Embryonic facial prominence (tissue), 1 donor: ENCODE results near the gene NR2F1.

Experiments used
- DNase-seq: peaks from one replicate; pipeline ENCODE4 v3.0.0-alpha.2; 2016; ENCODE audit errors: extremely low spot score

Gene NR2F1

DNA sequence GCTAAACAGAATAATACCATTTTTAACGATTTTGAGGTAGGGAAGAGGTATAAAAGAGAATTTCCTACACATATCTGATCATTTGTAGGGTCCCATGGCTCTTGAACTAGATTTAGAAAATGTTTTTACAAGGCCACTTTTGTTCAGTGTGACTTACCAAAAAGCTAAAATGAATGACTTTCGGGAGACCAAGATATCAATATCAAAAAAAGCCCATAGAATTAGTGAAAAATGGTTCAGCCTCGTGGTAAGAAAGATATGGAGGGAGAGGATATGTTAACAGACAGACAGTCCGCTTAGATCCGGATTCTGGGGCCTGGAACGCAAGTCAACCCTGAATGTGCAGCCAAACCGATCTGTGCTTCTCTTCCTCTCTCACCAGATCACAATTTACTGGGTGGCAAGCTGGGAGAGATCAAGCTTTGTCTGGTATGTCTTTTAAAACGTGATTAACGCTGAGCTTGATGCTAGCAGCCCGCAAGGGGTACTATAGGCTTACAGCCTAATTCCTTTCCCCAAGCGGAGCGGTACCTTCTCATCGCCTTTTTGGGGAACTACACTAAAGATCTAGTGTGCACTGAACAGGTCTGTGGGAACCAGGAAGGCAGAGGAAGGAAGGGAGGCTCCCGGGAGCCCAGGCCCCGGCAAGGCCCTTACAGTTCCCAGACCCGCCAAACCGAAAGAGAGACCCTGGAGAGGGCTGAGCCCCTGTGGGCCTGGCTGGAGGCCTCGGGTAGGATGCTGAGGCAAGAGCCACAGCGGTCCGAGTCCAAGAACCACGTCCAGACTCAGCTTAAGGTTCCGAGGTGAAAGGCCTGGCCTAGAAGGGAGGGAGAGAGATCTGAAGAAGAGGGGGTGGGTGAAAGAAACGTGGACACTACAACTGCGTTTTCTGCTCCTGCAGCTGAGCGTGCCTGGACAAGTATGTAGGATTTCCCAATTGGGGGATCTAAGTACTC, 4.9 kb upstream of the NR2F1 start:
- DNase-seq = no peak

DNA sequence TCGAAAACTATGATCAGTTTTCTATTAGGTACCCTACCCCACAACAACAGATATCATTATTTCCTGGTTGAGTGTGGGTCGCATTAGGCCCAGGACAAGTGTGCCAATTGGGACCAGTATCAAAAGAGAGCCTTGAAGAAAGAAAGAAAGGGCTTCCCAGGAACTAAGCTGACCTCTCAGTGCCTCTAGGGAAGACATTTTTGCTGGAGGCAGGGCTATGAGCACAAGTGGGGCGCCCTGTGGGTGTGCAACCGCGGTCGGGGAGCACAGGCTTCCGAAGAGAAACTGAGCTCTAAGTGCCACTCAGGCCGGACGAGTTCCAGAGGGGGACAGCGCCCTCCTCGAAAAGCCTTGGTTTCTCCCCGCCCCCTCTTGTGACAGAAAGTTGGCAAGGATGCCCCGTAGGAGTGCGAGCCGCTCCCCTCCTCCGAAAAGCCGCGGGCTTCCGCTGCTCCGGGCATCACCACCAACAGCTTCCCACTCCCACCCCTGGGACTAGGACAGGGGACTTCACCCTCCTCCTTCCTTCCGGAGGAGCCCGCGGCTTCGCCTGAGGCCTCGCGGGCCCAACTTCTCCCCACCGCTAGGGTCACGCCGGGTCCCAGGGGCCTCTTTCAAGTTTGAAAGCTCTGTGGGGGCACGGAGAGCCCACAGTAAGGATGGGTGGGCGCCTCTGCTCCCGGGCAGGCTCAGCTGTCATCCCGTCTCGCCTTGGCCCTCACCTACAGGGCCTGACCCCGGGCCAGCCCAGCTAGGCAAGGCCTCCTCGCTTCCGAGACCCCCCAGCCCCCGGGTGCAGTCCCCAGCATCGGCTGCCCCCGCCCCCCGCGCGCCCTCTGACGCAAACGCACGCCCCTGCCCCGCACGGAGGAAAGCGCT, 4.0 kb upstream of the NR2F1 start:
- no peak for DNase-seq

DNA sequence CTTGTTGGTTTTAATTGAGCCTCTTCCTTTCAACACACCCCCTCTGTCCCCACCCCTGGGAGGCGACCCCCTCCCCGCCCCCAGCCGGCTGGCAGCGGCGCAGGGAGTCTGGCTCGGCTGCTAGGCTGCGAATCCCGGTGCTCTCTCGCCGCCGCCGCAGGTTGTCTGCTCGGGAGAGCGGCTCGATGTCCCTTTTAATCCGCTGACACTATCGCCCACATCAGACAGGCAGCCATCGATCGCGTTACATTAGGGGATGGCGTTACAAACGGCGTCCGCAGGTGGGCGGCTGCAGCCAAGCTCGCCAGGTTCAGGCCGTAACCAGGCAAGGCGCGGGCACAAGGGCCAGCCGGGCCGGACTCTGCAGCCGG, 3.3 kb upstream of the NR2F1 start:
- no peak for DNase-seq

DNA sequence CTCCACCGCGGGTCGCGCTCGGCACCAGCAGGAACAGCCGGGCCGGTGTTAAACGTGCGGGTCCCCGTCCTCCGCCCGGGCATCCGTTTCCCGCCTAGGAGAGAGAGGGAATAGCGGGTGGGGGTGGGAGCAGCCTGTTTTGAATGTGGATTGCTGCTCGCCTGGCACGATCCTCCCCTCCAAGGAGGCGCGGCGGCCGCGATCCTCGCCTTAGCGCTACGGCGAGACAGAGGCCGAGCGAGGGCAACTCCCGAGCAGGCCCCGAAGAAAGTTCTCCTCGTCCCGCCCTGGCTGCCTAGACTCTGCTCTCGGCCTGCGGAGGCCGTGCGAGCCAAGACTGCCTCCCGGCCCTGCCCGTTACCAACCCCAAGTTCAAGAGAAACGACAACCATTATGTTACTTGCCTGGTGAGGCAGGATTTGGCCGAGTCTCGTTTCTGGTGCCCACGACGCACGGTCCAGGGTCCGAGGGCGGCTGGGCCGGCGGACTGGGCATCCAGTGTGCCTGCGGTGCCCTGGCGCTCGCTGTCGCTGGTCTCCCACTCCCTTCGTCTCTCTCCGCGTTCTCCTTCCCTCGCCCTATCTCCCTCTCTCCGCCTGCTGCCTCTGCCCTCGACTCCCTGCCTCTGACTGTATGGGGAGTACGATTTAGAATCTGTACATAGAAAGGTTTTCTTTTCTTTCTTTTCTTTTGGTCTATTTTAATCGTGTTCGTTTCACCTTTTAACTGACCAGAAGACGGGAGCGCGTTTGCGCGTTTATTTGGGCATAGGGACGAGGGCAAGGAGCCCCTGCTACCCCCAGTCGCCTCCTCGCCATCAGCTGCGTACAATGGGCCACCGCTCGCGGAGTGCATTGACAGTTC, 2.7 kb upstream of the NR2F1 start:
- no peak for DNase-seq

DNA sequence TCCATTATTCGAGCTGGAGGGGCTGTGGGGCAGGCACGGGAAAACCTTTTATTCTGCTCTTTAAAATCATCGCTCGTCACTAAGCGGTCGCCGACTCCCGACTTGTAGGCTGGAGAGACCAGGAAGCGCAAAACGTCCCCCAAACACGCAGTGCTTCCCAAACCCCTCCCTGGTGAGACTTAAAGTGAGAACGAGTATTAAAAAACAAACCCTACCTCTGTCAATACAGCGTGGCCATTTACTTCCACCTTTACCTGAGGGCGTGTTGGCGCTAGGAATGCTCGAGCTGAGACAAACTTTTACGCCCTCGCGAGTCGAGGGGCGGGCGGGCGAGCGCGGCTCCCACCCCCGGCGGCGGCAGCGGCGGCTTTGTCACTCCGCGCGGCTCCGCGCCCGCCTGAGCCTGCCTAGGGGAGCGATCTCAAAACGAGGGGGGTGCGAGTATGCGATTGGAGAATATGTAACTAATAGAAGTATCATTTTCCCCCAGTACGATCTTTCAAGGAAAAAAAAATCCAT, 2.0 kb upstream of the NR2F1 start, which contains the start of gene NR2F1-AS1:
NR2F1-AS1 (minus strand) TSS at position 293 of the 519 bp plus-strand sequence.
- no peak for DNase-seq

DNA sequence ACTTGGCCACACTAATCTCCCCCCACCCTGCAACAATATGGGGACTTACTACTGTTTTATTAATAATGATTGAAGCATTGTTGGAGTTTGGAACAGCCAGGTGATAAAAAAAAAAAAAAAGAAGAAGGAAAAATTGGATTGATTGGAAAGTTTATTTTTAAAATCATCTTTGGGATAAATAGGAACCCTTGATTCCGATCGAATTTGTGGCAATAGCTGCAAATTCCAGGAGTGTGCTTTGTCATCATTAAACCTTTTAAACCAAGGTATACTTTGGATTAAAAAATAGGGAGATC, 907 bp upstream of the NR2F1 start:
- DNase-seq = no peak

DNA sequence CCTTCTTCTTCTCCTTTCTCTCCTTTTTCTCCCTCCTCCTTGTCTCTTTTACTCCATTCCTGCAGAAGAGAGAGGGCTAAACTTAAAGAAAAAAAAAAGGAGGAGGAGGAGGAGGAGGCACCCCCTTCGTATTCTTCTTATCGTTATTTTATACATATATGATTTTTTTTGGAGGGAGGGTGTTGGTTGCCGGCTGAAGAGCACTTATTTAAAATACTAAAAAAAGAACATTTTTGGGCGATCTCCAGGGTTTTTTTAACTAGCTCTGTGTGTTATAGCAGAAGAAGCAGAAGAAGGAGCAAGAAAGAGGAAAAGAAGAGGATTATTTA, 381 bp downstream of the NR2F1 start:
- no peak for DNase-seq

DNA sequence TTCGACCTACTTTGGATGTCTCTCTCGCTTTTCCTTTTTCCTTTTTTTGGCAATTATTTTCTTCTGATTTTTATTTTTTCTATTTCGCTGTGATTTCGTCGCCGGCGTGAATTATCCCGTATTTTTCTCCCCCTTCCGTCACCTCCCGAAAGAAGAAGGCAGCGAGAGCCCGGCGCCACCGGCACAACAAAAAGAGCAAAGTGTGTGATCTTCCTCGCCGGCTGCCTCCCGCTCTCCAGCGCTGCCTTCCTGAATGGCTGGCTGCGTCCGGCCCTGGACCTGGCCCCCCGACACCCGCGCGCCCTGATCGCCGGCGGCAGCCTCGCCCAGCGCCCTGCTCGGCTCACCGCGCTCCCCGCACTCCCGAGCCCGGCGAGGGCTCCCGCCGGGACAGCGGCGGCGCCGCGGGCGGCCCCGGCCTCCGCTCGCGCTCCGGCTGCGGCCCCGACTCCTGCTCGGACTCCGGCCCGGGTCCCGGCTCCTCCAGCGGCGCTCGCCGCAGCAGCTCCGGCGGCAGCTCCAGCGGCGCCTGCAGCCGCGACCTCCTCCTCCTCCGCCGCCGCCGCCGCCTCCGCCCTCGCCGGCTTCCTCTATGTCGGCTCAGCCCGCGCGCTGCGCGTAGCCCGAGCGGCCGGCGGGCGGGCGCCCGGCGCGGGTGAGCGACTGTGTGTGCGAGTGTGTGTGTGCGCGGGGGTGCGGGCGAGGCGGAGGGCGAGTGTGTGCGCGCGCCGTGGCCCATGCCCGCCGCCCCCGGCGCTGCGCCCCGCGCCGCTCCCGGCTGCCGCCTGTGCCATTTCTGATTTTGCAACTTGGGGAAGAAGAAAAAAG, 960 bp downstream of the NR2F1 start:
- DNase-seq = no peak

DNA sequence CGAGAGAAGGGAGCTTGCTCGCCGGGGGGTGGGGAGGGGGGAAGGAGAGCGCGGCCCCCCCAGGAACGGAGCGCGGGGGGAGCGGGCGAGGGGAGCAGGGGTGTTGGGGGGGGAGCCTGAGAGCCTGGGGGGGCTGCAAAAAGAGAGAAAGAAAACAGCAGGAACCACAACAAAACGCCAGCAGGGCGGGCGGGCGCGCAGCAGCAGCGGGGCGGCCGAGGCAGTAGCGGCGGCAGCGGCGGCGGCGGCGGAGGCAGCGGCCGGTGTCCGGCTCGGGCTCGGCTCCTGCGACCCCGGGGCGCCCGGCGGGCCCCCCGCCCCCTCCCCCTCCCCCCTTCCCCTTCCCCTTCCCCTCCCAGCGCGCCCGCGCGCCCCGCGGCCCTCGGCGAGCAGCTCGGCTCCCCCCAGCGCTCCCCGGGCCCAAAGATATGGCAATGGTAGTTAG, 1.6 kb downstream of the NR2F1 start:
- DNase-seq = no peak

DNA sequence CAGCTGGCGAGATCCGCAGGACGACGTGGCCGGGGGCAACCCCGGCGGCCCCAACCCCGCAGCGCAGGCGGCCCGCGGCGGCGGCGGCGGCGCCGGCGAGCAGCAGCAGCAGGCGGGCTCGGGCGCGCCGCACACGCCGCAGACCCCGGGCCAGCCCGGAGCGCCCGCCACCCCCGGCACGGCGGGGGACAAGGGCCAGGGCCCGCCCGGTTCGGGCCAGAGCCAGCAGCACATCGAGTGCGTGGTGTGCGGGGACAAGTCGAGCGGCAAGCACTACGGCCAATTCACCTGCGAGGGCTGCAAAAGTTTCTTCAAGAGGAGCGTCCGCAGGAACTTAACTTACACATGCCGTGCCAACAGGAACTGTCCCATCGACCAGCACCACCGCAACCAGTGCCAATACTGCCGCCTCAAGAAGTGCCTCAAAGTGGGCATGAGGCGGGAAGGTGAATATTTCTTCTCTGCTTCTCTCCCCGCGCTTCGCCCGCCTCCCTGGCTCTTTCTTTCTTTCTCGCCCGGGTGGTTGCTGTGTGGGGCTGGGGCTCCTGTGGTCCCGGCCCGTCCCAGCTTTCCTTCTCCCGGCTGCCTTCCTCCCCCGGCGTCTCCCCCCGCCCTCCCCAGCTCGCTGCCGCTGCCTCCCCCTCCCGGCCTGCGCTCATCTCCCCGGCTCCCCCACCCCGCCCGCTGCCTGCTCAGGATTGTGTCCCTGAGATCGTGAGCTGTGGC, 2.2 kb downstream of the NR2F1 start:
- no peak for DNase-seq

DNA sequence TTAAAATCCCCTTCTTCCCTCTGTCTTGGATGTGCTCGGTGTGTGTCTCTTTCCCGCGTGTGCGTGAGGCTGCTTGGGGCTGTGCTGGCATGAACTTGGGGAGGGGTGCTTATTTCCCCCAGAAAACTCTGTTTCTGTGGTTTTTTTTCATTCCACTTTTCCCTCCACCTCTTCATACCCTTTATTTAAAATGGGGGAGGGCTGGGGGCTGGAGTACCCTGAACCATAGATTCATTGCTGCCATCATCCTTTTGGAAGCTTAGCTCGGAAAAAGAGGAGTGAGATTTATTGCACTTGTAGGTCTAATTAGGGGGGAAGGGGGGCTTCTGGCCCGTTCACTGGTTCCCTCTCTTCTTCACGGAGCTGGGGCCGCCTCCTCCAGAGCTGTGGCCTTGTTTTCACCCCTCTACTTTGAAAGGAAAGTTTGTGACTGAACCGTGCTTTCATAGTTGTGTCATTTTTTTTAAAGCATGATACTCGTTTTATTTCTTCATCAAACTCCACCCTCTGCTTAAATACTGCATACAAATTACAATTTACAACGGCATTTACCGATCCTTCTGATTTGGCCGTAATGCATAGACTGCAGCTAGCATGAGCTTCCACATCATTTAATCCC, 2.9 kb downstream of the NR2F1 start:
- DNase-seq = no peak

DNA sequence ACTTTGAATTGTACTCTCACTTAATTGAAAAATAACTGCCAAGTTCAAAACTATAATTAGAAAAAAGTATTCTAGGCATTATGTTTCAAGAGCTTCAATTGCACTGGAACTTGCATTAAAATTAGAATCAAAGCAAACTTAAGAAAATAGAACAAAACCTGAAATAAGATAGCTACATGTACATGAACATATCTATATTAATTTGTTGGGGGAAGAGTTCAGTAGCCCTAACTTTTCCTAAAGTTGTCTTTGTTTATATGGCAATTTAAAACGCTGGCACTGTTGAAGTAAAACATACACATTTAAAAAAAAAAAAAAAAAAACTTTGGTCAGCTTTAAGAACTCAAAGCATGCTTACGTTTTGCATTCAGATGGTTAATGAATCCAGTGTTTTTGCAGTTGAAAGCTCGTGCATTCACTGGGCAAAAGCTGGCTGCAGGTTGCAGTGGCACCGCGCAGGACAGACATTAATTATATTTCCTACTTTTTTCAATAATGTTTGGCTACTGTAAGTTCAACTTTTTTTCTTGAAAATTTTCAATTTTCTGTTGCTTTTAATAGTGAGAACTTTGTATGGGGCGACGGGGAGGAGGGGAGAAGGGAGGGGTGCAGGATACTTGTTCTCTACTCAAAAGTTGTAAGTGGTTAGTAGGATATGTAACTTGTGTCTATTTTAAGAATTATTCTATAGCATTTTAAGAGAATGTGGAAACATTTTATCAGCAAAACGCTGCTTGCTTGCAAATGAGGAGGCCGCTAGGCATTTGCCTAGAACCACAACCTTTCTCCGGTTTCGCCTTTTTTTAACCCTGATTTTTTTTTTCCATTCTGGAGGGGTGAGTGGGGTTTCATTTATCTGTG, 3.9 kb downstream of the NR2F1 start:
- DNase-seq = no peak

DNA sequence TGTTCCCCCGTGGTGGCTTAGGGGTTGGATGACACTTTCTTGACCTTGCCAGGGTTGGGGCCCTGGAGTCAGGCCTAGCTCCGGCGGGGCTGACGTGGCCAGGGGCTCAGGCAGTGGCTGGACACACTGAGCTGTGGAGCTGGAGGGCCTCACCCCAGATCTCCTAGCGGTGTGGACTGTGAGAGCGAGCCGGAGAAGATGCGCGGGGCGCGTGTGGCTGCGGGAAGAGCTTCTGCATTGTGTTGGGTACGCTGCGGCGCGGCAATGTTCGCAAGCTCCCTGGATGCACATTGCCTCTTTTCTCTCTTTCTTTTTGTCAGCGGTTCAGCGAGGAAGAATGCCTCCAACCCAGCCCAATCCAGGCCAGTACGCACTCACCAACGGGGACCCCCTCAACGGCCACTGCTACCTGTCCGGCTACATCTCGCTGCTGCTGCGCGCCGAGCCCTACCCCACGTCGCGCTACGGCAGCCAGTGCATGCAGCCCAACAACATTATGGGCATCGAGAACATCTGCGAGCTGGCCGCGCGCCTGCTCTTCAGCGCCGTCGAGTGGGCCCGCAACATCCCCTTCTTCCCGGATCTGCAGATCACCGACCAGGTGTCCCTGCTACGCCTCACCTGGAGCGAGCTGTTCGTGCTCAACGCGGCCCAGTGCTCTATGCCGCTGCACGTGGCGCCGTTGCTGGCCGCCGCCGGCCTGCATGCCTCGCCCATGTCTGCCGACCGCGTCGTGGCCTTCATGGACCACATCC, 4.8 kb downstream of the NR2F1 start:
- DNase-seq = no peak

DNA sequence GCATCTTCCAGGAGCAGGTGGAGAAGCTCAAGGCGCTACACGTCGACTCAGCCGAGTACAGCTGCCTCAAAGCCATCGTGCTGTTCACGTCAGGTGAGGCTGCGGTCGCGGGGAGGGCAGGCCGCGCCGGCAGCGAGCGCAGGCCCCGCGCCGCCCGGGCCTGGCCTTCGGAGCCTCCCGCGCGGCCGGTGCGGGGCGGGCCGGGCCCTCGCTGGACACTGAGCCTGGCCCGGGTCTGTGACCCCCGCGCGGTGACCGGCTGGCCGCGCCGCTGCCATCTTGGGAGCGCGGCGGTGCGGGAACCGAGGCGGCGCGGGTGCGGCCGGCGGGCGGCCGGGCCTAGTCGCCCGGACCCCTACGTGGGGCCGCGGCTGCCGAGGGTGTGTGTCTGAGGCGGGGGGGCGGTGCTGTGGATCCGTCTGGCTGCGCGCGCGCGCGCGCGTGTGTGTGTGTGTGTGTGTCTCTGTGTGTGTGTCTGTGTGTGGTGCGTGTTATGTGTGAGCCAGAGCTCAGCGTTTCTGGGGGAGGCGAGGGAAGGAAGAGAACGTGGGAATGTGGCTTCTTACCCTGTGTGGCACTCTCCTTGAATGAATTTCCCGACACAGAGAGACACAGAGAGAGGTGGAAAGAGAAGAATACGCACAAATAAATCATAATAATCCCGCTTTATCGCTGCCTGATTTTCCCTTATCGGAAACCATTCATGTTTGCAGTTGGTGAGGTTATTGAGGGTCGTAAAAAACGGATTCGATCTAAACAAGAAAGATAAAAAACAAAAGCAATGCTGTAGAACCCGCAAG, 5.5 kb downstream of the NR2F1 start:
- no peak for DNase-seq

DNA sequence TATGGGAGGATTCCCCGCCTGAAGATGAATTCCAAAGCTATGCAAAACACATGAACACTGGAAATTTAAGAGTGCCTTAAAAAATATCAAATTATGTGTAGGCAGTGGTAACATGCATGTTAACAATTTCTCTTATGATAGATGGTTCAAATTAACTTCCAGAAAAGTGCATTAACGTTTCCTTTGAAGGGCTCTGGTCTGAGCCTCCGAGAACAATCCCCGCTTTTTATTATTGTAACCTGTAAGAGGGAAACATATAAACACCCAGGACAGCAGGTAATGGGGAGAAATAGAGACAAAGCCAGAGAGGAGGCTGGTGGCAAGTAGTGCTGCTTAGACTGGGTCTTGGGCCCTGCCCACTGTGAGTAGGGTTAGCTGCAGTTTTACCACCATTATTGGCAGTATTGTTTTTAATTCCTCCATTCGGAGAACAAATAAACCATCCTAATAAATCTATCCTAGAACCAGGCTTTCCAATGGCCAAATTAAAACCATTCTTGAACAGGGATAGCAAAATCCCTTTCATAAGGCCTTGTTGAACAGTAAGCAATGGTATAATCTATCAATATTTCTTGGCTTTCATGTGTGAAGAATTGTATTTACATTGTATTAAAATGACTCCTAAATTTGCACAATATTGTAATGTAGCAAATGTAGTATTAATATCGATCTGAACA, 6.3 kb downstream of the NR2F1 start:
- DNase-seq = no peak

DNA sequence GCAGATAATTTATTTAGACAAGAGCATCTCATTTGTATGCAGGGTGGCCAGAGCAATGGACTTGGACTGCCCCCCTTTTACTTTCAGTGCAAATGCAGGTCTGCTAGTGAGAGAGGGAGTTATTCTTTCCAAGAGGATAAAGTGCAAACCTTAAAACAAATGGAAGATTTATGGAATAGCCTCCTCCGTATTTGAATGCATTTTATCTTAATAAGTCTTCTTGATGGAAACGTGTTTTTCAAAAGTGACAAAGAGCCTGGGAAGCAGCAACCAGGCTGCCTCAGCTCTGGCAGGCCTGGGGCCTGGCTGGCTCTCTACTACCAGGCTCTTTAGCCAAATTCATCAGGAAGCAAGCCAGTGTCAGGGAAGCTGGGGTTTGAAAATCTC, 6.8 kb downstream of the NR2F1 start:
- no peak for DNase-seq

DNA sequence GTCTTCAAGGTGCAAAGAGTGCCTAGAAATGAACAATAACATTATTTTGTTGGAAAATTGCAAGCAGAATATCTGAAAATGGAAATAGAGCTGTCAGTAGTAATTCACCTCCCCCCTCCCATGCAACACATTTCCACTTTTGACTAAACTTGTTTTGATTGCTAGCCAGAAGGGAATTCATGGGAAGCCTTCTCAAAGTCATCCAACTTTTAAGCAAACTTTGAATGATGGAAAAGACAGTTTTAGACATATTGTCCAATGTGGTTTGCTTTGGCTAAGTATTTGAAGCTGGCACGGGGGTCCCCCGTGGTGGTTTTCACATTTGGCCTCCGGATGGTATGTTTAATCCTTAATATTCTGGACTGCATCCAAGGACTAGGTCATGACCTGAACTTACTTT, 7.5 kb downstream of the NR2F1 start:
- DNase-seq = no peak
